ENCODE data around the gene NOS1AP.

GRCh38 chr1:162192763-162193162 is 123.3 kb downstream of the NOS1AP start:
- TF ChIP-seq POLR2A (IDR thresholded peaks at IDR 0.05) (no peak), EP300 (IDR thresholded peaks at IDR 0.05) (no peak)
- TF ChIP-seq, protein P1, sequence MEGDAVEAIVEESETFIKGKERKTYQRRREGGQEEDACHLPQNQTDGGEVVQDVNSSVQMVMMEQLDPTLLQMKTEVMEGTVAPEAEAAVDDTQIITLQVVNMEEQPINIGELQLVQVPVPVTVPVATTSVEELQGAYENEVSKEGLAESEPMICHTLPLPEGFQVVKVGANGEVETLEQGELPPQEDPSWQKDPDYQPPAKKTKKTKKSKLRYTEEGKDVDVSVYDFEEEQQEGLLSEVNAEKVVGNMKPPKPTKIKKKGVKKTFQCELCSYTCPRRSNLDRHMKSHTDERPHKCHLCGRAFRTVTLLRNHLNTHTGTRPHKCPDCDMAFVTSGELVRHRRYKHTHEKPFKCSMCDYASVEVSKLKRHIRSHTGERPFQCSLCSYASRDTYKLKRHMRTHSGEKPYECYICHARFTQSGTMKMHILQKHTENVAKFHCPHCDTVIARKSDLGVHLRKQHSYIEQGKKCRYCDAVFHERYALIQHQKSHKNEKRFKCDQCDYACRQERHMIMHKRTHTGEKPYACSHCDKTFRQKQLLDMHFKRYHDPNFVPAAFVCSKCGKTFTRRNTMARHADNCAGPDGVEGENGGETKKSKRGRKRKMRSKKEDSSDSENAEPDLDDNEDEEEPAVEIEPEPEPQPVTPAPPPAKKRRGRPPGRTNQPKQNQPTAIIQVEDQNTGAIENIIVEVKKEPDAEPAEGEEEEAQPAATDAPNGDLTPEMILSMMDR (IDR thresholded peaks at IDR 0.05) = no peak

All from ovary (tissue), 3 donors.